HG03135 (cell line): Measurements from ENCODE around the gene KRT31.
"Not testable (repeated sequence)": the region's sequence is repeated elsewhere in the genome, so short reads cannot be mapped to it uniquely, and the experiment has no call there.

Experiments used
- ATAC-seq: cut with Tn5 transposase; IDR thresholded peaks from one replicate; pipeline ENCODE4 v1.9.1; 2021; ENCODE audit warnings: mild to moderate bottlenecking, moderate library complexity; ENCODE audit not compliant: unreplicated experiment

Gene KRT31

GRCh38 chr17:41396996-41397660 is at the start of gene KRT31:
TSS of gene KRT31 (minus strand) at chr17:41397608. CDS start at chr17:41397539, 69 bp downstream.
- no peak for ATAC-seq

GRCh38 chr17:41446806-41447205 is 49.4 kb upstream of the KRT31 start:
- no peak for ATAC-seq

GRCh38 chr17:41444640-41445039 is 47.2 kb upstream of the KRT31 start:
- ATAC-seq, result no peak

- ATAC-seq, result no peak
These were observed 46.8 kb upstream of the KRT31 start for GRCh38 chr17:41444186-41444585.

GRCh38 chr17:41442739-41443138 is 45.3 kb upstream of the KRT31 start:
- ATAC-seq, result no peak

GRCh38 chr17:41440531-41441033 is 43.2 kb upstream of the KRT31 start, which contains the start of gene KRT38:
TSS of gene KRT38 (minus strand) at chr17:41440983. CDS start at chr17:41440921, 62 bp downstream.
- no peak for ATAC-seq

- no peak for ATAC-seq
These were observed 42.0 kb upstream of the KRT31 start for GRCh38 chr17:41439375-41439774.

GRCh38 chr17:41437769-41438168 is 40.4 kb upstream of the KRT31 start:
- no peak for ATAC-seq

GRCh38 chr17:41437254-41437653 is 39.8 kb upstream of the KRT31 start:
- no peak for ATAC-seq

- ATAC-seq, result no peak
These were observed 37.0 kb upstream of the KRT31 start for GRCh38 chr17:41434415-41434814.

GRCh38 chr17:41434005-41434404 is 36.6 kb upstream of the KRT31 start:
- ATAC-seq, result no peak

GRCh38 chr17:41433586-41433985 is 36.2 kb upstream of the KRT31 start:
- no peak for ATAC-seq

GRCh38 chr17:41430376-41430775 is 33.0 kb upstream of the KRT31 start:
- ATAC-seq, result not testable (repeated sequence)

GRCh38 chr17:41429667-41430066 is 32.3 kb upstream of the KRT31 start:
- no peak for ATAC-seq

GRCh38 chr17:41428591-41429291 is 31.3 kb upstream of the KRT31 start:
- no peak for ATAC-seq

- no peak for ATAC-seq
These were observed 26.8 kb upstream of the KRT31 start, which contains the start of gene KRT37 for GRCh38 chr17:41424111-41424635. TSS of gene KRT37 (minus strand) at chr17:41424585. CDS start at chr17:41424523, 62 bp downstream.

GRCh38 chr17:41422586-41422985 is 25.2 kb upstream of the KRT31 start:
- not testable (repeated sequence) for ATAC-seq

GRCh38 chr17:41421617-41422016 is 24.2 kb upstream of the KRT31 start:
- ATAC-seq, result no peak

- no peak for ATAC-seq
These were observed 23.7 kb upstream of the KRT31 start for GRCh38 chr17:41421116-41421515.

- no peak for ATAC-seq
These were observed 22.7 kb upstream of the KRT31 start for GRCh38 chr17:41420134-41420533.

GRCh38 chr17:41419716-41420115 is 22.3 kb upstream of the KRT31 start:
- no peak for ATAC-seq
